Tibial nerve (tissue), 4 donors: ENCODE measurements around the gene MUC21. TPM values are rescaled to one million over a fixed set of nuclear protein-coding genes. Genes with fewer than 3 reads are reported as not detected.
A peak's percentile ranks its signal among the peaks of the same experiment; 100 is the strongest.

ENCODE experiments used
- DNase-seq, 2 donors: peaks; one replicate each; pipeline ENCODE4 v3.0.0-alpha.2; 2019; ENCODE audit warnings: low spot score in 2 of 2
- H3K27ac ChIP-seq, 4 donors: fragments of 200-600 bp; sonication (generic) in 3 of 4; one replicate each; pipeline ENCODE4 v1.5.1; 2017 to 2019; ENCODE audit warnings: mild to moderate bottlenecking in 1 of 4
- H3K27me3 ChIP-seq, 2 donors: fragments of 200-600 bp; sonication (generic) in 1 of 2; one replicate each; pipeline versions ENCODE4 v1.5.1 to v1.6.0; 2017 to 2019
- H3K36me3 ChIP-seq, 3 donors: fragments of 200-600 bp; sonication (generic); one replicate each; pipeline ENCODE4 v1.5.1; 2018 to 2019
- H3K4me1 ChIP-seq, 4 donors: fragments of 200-600 bp; sonication (generic) in 3 of 4; one replicate each; pipeline ENCODE4 v1.5.1; 2017 to 2019
- H3K4me3 ChIP-seq, 4 donors: fragments of 200-600 bp; sonication (generic) in 3 of 4; one replicate each; pipeline ENCODE4 v1.5.1; 2017 to 2019; ENCODE audit warnings: mild to moderate bottlenecking in 1 of 4, moderate library complexity in 1 of 4
- H3K9me3 ChIP-seq, 4 donors: fragments of 200-600 bp; sonication (generic) in 3 of 4; one replicate each; pipeline ENCODE4 v1.5.1; 2017 to 2019
- CTCF ChIP-seq, 5 experiments: fragments of 200-600 bp in 3 of 5; fragments of 450-650 bp in 2 of 5; sonication (generic) in 3 of 5; IDR thresholded peaks; one replicate each; pipeline ENCODE4 v1.5.1; 2016 to 2019; ENCODE audit warnings: antibody characterized with exemption in 5 of 5, mild to moderate bottlenecking in 3 of 5, moderate library complexity in 2 of 5
- EP300 ChIP-seq, 2 donors: sonication (generic); formaldehyde crosslinking; IDR thresholded peaks; one replicate each; pipeline ENCODE4 v1.6.1; 2017; ENCODE audit warnings: antibody characterized with exemption in 2 of 2, mild to moderate bottlenecking in 1 of 2
- POLR2A ChIP-seq, 2 donors: fragments of 450-650 bp; IDR thresholded peaks; one replicate each; pipeline ENCODE4 v1.6.1; 2017; ENCODE audit warnings: antibody characterized with exemption in 2 of 2, mild to moderate bottlenecking in 2 of 2, moderate library complexity in 2 of 2
- WGBS, 2 donors: methylation state at CpG; one replicate each; pipeline ENCODE4 v1.1.5; 2018; 5-methylcytosine and 5-hydroxymethylcytosine counted together
- total RNA-seq, 4 donors: library from RNA; depleted of rRNA; stranded (reverse); fragments of >200 nt; gene quantifications; one replicate each; pipeline ENCODE4 v1.1.0, GENCODE V29; 2016

MUC21 gene
- total RNA-seq, 4 donors from 2014 or later: not detected

GRCh38 chr6:30940361-30940986 is 43.0 kb upstream of the MUC21 start, which contains the start of gene MUCL3:
TSS of gene MUCL3 (plus strand) at chr6:30940973. CDS start at chr6:30941000, 27 bp downstream.
- WGBS, 2 donors: 73 to 78% methylated on average over 16 of the region's 16 CpGs
- H3K9me3 ChIP-seq: no peaks in the 10 kb centered on the region
- H3K27ac ChIP-seq: no peak within 1 kb of the TSS
- peaks cover 0 to 12% (median 7%) of the 10 kb centered on the region in 4 donors for H3K4me1 ChIP-seq
- DNase-seq: no peak
- H3K27me3 ChIP-seq: no peaks in the 10 kb centered on the region
- no peak within 1 kb of the TSS for H3K4me3 ChIP-seq
- H3K36me3 ChIP-seq: no peaks in the 10 kb centered on the region
- no peak for TF ChIP-seq EP300 (IDR thresholded peaks at IDR 0.05)
- TF ChIP-seq POLR2A (IDR thresholded peaks at IDR 0.05): no peak
- no peak for TF ChIP-seq CTCF (IDR thresholded peaks at IDR 0.05)

GRCh38 chr6:30942338-30943060 is 41.0 kb upstream of the MUC21 start:
- H3K27me3 ChIP-seq: no peaks in the 10 kb centered on the region
- peaks cover 0 to 12% (median 7%) of the 10 kb centered on the region in 4 donors for H3K4me1 ChIP-seq
- peak; percentile 30 to 59 for DNase-seq
- 8 to 12% methylated on average over 14 to 15 of the region's 15 CpGs for WGBS, 2 donors
- H3K4me3 ChIP-seq: no peak overlapping the region
- TF ChIP-seq POLR2A (IDR thresholded peaks at IDR 0.05) (no peak), CTCF (IDR thresholded peaks at IDR 0.05) (peak in 4 of 5 experiments; percentile 30 to 48 (median 36)), EP300 (IDR thresholded peaks at IDR 0.05) (no peak)
- H3K27ac ChIP-seq: no peak overlapping the region
- H3K36me3 ChIP-seq: no peaks in the 10 kb centered on the region
- H3K9me3 ChIP-seq: no peaks in the 10 kb centered on the region

- no peak for DNase-seq
- H3K9me3 ChIP-seq: no peaks in the 10 kb centered on the region
- no peaks in the 10 kb centered on the region for H3K27me3 ChIP-seq
- H3K27ac ChIP-seq: no peak overlapping the region
- no peak overlapping the region for H3K4me3 ChIP-seq
- WGBS, 2 donors: 93 to 95% methylated on average over 4 of the region's 4 CpGs
- peaks cover 0 to 12% (median 7%) of the 10 kb centered on the region in 4 donors for H3K4me1 ChIP-seq
- no peaks in the 10 kb centered on the region for H3K36me3 ChIP-seq
- TF ChIP-seq POLR2A (IDR thresholded peaks at IDR 0.05): no peak
- TF ChIP-seq EP300 (IDR thresholded peaks at IDR 0.05): no peak
- TF ChIP-seq CTCF (IDR thresholded peaks at IDR 0.05): no peak
Observed at GRCh38 chr6:30944051-30944450, 39.5 kb upstream of the MUC21 start.

GRCh38 chr6:30945281-30945680 is 38.2 kb upstream of the MUC21 start:
- WGBS, 2 donors: 90 to 93% methylated on average over 5 of the region's 5 CpGs
- Histone ChIP-seq H3K36me3 (no peaks in the 10 kb centered on the region), H3K27me3 (no peaks in the 10 kb centered on the region), H3K27ac (no peak overlapping the region), H3K4me1 (peaks cover 0 to 12% (median 7%) of the 10 kb centered on the region in 4 donors), H3K4me3 (no peak overlapping the region), H3K9me3 (no peaks in the 10 kb centered on the region)
- DNase-seq: no peak
- TF ChIP-seq POLR2A (IDR thresholded peaks at IDR 0.05): no peak
- TF ChIP-seq CTCF (IDR thresholded peaks at IDR 0.05): no peak
- TF ChIP-seq EP300 (IDR thresholded peaks at IDR 0.05): no peak

- Histone ChIP-seq H3K4me1 (peaks cover 0 to 11% (median 6%) of the 10 kb centered on the region in 4 donors), H3K9me3 (no peaks in the 10 kb centered on the region), H3K27ac (no peak overlapping the region), H3K36me3 (no peaks in the 10 kb centered on the region), H3K27me3 (no peaks in the 10 kb centered on the region), H3K4me3 (no peak overlapping the region)
- no peak for TF ChIP-seq EP300 (IDR thresholded peaks at IDR 0.05)
- no peak for TF ChIP-seq POLR2A (IDR thresholded peaks at IDR 0.05)
- TF ChIP-seq CTCF (IDR thresholded peaks at IDR 0.05): no peak
- DNase-seq: no peak
- 72 to 86% methylated on average over 4 of the region's 4 CpGs for WGBS, 2 donors
Observed at GRCh38 chr6:30947231-30947630, 36.3 kb upstream of the MUC21 start.
